CD4-positive, alpha-beta T cell treated with Interleukin-15 for 1 hour (primary cell): ENCODE results near the gene TACC2.
"Not testable (repeated sequence)": the region's sequence is repeated elsewhere in the genome, so short reads cannot be mapped to it uniquely, and the experiment has no call there.

ENCODE experiments used
- DNase-seq: peaks from one replicate; pipeline ENCODE4 v3.0.0-alpha.2; 2020

Gene TACC2

DNA sequence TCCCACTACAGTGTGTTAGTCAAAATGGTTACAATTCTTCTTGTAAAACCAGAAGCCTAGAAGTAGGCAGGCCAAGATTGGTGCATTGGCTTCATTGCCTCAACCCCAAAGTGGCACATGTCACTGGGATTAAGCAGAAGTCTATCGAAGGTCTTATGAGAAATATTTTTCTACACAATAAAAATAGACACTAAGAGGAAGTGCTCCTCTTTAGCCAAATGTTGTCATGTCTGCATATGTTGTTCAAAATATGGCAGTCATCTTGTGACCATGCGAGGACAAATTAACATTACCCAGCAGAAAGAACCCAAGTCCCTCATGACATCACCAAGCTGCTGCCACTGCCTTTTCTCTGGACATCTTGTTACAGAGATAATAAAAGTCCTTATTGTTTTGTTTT lies 7.6 kb upstream of the TACC2 start:
- no peak for DNase-seq

- DNase-seq: no peak
These were observed 5.1 kb upstream of the TACC2 start for GRCh38 chr10:121983852-121984251.

DNA sequence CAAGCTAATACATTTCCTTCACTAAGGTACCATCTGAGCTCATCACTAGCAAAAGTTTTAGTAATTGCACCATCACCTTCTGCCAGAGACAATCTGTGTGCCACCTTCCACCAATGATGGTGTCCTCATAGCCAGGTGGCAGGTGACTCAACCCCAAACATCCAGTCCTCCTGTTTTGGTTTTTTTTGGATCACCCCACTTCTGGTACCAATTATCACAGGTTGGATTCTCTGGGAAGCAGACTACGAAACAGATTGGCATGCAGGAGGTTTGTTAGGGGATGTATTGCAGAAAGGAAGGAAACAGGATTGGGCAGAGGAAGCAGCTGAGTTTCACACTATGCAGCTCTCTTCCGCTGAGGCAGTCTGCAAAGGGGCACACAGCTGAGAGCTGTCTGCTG lies 4.5 kb upstream of the TACC2 start:
- no peak for DNase-seq

DNA sequence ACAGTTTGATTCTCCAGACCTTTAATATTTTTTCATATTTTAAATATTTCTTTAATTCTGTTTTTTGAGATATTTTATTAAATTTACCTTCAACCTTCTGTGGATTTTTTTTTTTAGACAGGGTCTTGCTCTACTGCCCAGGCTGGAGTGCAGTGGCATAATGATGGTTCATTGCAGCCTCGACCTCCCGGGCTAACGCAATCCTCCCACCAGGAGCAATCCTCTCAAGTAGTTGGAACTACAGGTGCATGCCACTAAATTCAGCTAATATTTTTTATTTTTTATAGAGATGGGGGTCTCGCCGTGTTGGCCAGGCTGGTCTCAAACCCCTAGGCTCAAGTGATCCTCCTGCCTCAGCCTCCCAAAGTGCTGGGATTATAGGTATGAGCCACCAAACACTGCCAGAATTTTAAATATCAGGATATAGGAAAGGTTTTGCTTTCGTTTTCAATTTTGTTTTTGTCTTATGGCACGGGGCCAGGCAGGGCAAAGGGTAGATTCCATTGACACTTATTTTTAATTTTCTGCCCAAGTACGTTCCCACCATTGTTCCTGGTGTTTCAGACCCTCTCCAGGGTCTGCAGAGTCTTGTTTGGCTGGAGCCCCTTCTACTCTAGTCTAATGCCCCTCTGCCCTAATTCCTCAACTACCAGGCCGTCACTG lies 1.2 kb downstream of the TACC2 start:
- DNase-seq: no peak

DNA sequence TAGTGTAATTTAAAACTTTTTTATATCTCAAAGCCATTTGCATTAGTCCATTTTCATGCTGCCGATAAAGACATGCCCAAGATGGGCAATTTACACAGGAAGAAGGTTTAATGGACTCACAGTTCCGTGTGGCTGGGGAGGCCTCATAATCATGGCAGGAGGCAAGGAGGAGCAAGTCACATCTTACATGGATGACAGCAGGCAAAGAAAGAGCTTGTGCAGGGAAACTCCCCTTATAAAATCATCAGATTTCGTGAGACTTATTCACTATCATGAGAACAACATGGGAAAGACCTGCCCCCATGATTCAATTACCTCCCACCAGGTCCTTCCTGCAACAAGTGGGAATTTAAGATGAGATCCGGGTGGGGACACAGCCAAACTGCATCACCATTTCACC lies 2.8 kb downstream of the TACC2 start:
- DNase-seq: not testable (repeated sequence)

DNA sequence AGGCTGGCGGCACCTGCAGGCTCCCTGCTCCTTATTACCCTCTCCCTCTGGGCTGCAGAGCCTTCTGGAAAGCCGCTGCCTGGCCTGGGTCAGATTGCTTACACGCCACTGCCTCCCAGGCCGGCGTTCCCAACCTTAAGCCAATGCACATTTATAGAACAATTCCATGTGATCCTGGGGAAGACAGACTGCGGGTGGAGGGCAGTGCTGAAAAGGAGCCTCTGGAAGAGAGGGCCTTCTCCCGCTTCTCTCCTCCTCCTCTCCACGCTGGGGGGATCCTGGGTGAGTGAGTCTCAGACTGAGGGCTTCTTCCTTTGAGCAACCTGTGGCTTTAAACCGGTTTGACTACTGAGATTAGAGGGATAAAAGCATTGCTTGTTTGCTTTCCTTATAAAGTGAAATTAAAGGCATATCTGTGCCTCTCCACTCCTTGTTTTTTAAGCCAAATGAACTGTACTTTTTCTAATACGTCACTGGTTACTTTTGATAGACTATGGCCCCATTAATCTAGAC lies 5.5 kb downstream of the TACC2 start:
- no peak for DNase-seq

GRCh38 chr10:121998462-121998861 lies 9.5 kb downstream of the TACC2 start:
- DNase-seq: no peak

DNA sequence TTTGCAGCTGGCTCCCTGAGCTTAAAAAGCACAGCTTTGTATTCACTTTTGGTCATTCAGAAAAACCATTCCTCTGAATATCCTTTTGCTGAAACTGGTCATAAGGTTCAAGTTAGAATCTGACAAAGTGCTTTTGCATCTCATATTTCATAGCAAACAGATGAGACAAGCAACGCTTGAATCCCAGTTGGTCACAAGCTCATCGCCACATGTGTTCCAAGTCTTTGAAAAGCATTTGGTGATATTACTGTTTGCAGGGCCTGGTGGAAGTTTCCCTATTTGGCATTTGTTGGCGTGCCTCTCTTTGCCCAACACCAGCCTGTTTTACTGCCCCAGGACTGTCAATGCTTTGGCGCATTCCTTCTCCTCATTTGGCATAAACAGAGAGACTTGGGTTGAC lies 10.3 kb downstream of the TACC2 start:
- no peak for DNase-seq

DNA sequence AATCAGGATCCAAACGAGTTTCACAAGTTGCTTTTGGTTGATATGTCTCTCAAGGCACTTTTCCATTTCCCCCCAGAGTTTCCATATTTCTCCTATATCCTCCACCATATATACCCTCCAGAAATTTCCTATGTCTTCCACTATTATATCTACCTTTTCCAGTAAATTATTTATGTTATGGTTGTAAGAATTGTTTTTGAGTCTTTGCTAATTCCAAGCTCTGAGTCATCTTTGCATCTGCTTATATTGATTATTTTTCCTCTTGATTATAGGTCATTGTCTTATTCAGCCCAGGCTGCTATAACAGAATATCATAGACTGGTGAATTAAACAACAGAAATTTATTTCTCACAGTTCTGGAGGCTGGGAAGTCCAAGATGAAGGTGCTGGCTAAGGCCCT lies 12.7 kb downstream of the TACC2 start:
- DNase-seq: no peak

- DNase-seq: no peak
These were observed 18.5 kb downstream of the TACC2 start for GRCh38 chr10:122007415-122007814.

DNA sequence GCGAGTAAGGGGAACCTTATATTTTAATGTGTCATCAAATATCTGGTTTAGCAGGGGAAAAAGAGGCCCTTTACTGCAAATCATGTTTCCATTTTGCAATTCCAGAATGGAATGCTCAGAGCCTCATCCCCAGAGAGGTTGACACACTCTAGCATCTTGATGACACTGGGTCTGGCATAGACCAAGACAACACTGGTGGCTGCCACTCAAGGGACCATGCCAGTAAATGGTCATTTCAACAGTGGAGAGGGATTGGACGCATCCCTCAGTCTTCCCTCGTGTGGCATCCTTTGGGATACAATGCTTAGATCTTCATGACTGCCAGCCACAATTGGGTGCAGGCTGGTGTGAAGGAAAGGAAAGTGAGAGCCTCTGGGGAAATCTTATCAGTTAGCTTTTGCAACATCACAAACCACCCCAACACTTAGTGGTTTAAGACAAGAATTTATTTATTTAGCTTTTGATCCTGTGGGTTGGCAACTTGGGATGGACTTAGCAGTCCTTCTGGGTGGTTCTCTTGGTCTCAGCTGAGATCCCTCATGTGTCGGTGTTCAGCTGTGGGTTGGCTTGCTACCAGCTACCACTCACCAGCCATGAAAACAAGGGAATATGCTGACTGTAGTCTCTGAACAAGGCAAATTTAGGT lies 21.6 kb downstream of the TACC2 start:
- no peak for DNase-seq

GRCh38 chr10:122012731-122013130 lies 23.8 kb downstream of the TACC2 start:
- no peak for DNase-seq

GRCh38 chr10:122013311-122013780 lies 24.4 kb downstream of the TACC2 start:
- no peak for DNase-seq

GRCh38 chr10:122014652-122015248 lies 25.8 kb downstream of the TACC2 start:
- DNase-seq: no peak

- DNase-seq: not testable (repeated sequence)
These were observed 29.0 kb downstream of the TACC2 start for GRCh38 chr10:122017926-122018325.

DNA sequence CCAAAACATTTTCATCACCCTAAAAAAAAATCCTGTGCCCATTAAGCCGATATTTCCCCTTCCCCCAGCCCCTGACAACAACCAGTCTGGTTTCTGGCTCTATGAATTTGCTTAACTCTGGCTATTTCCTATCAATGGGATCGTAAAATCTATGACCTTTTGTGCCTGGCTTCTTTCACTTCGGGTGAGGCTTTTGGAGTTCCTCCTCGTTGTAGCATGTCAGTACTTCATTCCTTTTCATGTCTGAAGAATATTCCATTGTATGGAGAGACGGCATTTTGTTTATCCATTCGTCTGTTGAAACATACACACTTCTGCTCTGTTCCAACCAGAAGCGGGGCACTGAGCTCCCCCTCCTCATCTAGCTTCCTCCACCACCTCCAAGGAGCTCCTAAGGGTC lies 29.5 kb downstream of the TACC2 start:
- DNase-seq: no peak

GRCh38 chr10:122018951-122019413 lies 30.0 kb downstream of the TACC2 start:
- DNase-seq: no peak

DNA sequence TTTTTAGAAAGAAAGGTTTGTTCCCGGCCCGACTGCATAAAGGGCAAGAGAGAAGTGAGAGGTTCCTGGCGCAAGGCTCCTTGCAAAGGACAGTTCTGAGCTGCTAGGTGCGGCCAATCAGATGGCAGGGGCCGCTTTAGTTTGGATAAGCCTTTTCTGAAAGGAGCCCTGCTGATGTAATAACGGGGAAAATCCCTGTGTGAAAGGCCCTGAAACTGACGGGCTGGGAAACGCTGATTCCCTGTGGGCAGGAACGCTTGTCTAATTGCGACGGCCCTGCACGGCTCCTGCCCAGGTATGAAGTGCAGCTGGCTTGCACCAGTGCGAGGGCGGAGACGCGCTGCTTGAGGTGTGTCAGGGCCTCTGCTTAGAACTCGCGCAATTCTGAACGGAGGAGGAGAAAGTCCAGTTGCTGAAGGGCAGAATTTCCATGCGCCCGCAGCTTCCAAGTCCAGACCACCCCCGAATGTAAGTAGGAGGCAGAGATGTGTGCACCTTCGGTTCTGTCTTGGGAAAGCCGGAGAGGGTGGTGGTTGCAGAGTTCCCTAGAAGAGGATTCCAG lies 30.5 kb downstream of the TACC2 start:
- DNase-seq: no peak

DNA sequence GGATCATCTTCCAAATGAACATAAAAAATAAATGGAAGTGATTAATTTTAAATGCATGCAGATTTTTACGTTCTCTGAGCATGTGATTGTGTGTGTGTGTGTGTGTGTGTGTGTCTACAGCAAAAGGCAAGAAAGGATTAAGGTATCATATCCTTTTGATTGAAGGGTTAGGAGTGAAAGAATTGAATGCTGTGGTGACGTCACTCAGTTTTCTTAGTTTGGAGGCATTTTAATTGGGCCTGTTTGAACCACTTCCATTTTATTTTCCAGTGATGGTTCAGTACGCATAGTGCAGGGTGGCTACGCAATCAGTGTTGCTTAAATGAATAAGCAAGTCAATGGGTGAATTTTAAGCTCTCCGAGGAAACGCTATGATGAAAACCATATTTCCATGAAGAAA lies 31.3 kb downstream of the TACC2 start:
- DNase-seq: no peak

DNA sequence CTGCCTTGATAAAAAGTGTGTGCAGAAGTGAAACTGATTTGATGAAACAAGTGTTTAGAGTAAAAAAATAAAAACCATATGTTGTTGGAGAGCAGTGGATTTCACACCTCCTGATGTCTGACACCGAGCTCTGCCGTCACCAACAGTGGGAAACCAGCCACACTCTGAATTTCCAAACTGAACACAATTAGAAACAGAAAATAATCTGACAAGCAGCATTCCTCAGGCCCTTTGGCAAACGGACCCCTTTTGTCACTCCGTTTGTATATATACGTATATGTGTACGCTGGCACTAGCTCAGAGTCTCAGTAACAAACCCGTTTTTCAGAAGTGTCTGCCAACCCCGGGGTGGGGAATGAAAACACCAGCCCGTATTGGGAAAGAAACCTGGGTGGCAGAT lies 32.4 kb downstream of the TACC2 start:
- DNase-seq: no peak

DNA sequence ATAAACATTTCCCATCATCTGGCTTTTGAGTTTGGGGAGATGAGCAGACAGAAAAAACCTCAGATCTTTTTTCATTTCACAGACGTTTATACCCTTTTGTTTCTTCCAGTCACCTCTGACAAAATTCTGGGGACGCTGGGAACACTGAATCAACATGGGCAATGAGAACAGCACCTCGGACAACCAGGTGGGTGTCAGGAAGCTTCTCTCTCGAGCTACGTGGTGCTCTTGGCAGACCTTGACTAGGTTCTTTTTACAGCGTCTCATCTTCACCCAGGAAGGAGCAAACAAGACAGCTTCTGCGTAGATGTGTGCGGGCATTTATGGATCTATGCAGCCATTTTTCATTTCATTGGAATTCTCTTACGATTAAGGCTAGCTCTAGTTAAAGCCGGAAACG lies 32.9 kb downstream of the TACC2 start:
- no peak for DNase-seq

GRCh38 chr10:122022276-122022675 lies 33.3 kb downstream of the TACC2 start:
- DNase-seq: no peak

- DNase-seq: not testable (repeated sequence)
These were observed 34.3 kb downstream of the TACC2 start for GRCh38 chr10:122023257-122023656.
